HG03060 (cell line): Measurements from ENCODE around the gene FAM222A.

ENCODE experiments used
- ATAC-seq: cut with Tn5 transposase; IDR thresholded peaks from one replicate; pipeline ENCODE4 v1.9.1; 2021; ENCODE audit warnings: low read depth, moderate number of reproducible peaks; ENCODE audit not compliant: unreplicated experiment

The FAM222A gene

GRCh38 chr12:109724321-109724892 is 10.8 kb downstream of the FAM222A start:
- no peak for ATAC-seq

DNA sequence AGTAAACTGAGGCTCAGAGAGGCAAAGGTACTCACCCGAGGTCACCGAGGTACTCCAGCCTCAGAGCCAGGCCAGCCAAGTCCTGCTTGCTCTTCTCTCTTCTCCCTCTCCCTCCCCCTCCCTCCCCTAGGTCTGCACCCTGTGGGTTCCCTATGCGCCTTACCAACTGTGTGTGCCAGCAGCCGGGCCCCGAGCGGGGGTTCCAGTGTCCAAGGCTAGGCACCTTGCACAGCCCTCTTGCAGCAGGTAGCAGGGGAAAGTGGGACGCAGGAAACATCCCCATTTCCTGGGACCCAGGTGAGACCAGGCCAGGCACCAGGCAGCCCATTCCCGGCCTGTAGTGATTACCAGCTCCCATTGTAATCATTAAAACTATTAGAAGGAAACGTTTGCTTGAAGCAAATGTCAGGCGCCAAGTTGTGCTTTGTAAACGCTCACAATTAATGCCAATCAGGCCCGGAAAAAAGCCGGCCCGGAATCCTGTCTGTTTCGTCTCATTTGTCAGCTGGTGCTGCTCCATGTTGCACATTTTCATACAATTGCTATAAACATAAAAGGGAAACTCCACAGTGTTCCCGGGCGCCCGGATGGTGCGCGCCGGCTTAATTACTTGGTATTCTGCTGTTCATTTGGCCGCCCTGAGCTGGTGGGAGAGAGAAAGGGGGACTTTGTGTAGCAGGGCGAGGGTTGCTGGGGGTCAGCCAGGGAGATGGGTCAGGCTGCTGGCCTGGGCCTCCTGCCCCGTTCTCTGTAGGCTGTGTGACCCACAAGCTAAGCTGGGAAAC is 11.9 kb downstream of the FAM222A start:
- ATAC-seq, result no peak

- no peak for ATAC-seq
Measured at GRCh38 chr12:109726106-109726497, 12.5 kb downstream of the FAM222A start.

- ATAC-seq, result no peak
Measured at GRCh38 chr12:109726511-109727038, 12.9 kb downstream of the FAM222A start.

GRCh38 chr12:109727039-109727723 is 13.6 kb downstream of the FAM222A start:
- no peak for ATAC-seq

- ATAC-seq, result no peak
Measured at GRCh38 chr12:109727746-109728726, 14.4 kb downstream of the FAM222A start.

DNA sequence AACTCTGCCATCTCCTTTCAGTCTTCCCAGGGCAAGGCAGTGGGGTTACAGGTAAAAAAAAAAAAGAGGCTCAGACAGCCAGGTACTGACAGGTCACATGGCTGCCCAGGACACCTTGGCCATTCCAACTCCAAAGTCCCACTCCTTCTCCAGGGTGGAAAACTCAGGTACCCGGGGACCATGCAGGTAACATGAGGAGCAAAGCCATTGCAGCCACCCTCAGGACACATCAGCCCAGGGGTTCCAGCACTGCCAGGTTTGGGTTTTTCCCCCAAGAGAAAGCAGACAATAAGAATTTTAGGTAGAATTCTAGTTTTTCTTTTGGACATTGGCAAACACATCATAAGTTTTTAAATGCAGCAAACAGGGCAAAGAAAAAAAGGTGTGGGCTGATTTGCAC is 15.3 kb downstream of the FAM222A start:
- ATAC-seq, result no peak

DNA sequence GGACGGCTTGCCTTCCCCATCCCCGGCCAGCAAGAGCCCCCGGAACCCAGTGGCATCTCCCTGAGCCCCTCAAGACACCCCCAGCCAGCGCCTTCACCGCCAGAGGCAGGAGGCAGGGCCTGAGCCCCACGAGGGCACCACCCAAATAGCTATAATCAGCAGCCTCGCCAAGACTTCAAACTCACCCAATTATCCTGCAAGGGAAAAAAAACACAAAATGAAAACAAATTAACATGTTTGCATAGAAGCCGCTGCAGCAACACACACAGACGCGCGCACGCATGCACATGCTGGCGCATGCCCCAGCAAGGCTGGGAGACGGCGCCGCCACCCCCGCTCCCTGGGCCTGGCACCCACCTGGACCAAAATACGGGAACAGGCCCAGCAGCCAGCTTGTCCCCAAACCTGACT is 15.8 kb downstream of the FAM222A start:
- no peak for ATAC-seq

DNA sequence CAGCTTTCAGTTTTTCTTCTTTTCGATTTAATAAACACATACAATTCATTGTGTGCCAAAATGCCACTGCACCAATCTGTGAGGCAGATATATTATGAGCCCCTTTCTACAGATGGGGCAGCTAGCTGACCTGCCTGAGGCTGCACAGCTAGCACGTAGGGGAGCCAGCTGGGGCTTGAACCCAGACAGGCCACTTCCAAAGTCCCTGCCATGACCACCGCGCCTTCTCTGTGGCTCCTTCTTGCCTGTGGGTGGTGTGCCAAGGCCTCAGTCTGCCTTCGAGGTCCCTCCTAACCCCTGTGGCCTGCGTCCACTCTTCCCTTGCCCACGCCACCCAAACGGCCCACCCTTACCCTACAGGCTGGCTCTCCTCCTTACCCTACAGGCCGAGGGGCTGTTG is 16.2 kb downstream of the FAM222A start:
- ATAC-seq, result no peak

DNA sequence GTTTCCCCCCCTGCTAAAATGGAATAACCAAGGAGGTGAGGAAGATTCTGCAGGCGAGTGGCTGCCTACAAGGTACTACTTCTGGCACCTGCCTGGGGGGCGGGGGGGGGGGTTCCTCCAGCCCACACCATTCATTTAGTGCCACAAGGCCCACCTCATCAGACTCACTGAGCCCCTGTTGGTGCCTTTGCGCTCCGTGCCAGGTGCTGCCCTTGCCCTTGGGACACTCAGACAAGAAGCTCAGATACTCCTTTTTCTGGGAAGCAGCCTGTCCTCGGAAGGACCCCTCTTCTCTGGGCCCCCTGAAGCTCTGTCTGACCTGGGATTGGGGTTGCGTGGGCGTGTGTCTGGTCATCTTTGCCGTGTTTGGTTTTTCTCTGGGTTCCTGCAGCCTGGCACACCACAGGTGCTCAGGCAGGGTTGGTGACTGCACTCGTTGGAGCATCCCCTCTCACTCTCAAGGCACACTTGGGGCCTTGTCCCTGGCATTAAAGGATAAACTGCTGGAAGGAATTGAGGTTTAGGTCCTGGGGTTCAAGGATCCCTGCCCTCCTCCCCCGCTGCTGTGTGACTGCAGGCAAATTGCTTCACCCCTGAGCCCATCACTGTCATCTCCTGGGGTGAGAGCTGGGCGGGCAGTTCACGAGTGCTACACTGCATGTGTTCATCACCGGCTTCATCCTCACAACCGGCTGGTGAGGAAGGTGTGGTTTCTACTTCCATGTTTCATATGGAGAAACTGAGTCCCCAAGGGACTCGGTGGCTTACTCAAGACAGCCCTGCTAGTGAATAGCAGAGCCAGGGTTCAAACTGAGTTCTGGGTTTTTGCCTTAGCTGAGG is 16.9 kb downstream of the FAM222A start:
- no peak for ATAC-seq

- ATAC-seq, result no peak
Measured at GRCh38 chr12:109731231-109731731, 17.7 kb downstream of the FAM222A start.

DNA sequence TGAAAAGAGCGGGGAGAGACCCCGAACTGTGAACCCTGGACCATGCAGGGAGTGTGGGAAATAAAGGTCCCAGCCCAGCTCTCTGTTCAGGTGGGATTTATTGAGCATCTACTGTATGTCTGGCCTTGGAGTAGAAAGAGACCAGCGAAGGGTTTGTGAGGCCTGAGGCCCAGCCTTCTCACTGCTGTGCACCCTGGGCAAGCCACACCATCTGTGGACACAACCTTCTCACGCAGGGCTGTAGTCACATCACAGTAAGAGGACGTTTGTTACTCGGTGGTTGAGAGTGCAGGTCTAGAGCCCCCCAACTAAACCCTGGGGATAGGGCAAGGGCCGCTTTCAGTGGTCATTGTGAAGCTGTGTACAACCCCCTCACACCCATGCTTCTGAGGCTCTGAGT is 18.2 kb downstream of the FAM222A start:
- ATAC-seq, result no peak

- ATAC-seq, result no peak
Measured at GRCh38 chr12:109732321-109733305, 19.0 kb downstream of the FAM222A start.

DNA sequence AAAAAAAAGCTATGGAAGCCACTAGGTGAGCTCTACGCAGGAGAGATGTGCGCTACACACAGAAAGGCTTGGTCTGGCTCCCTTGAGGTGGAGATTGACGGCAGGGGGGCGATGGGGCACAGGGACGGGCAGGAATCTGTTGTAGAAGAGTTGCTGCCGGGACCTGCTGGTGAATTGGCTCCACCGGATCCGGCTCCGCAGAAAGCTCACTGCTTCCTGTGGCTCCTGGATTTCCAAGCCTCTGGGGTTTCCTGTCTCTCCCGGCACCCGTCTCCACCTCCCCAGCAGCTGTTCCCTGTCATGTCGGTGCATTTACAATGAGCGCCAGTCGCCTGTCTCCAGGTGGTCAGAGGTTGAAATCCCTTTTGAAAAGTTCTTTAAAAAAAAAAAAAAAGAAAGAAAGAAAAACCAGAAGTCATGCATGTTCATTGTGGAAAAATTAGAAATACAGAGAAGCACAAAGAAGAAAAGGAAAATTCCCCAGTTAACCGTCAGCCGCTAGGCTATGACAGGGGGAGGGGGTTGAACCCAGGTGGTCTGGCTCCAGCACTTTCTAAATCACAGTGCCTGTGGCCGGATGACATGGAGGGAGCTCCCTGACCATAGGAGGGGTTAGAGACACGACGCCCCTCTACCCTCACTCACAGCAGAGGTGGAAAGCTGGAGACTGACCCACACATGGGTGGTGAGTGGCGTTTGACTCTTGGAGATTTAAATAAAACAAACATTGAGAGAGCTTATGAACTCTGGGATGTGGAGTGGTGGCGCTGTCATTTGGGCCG is 20.8 kb downstream of the FAM222A start:
- ATAC-seq, result no peak

- ATAC-seq, result no peak
Measured at GRCh38 chr12:109735051-109735521, 21.5 kb downstream of the FAM222A start.

- no peak for ATAC-seq
Measured at GRCh38 chr12:109735825-109736551, 22.4 kb downstream of the FAM222A start.
